Measurements from ENCODE around the gene GLRX5.

The GLRX5 gene

DNA sequence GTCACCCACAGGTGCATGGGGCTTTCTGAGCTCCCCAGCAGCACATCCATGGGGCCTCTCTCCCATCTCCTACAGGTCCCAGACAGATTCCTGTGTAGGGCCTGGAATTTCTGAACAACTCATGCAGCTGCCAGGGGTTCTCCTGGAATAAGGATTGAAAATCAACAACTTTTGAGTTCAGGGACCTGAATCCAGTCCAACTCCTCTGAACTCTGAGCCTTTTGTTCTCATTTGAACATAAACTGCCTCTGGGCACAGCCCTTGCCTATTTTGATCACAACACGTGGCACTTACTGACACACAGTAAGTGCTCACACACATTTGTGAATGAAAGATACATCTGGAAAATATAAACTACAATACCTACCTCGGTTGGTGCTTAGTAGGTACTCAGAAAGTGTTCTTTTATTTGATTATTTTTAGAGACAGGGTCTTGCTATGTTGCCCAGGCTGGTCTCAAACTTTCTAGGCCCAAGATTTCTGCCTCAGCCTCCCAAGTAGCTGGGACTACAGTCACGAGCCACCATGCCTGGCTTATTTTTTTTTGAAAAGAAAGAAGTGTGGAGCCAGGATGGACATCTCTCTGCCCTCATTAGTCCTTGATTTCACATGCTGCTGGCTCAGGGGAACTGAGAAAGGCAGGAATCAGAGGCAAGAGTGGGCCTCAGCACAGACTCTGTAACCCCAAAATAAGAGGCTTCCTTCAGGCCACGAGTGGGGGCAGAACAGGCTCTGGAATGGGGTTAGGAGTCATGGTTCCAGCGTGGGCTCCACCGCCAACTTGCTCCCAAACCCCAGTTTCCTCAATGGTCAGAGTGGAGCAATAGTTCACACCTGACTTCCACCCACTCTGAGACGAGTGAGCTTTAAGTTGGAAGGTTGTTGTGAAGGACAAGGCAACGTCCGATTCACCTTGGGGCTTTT lies 45.4 kb upstream of the GLRX5 start:
- no peak overlapping the region for H3K4me3 ChIP-seq (ENCODE audit: control insufficient read depth, low read depth, low read length)
- no peak for DNase-seq (ENCODE audit: low read depth)
- TF ChIP-seq, protein P1, sequence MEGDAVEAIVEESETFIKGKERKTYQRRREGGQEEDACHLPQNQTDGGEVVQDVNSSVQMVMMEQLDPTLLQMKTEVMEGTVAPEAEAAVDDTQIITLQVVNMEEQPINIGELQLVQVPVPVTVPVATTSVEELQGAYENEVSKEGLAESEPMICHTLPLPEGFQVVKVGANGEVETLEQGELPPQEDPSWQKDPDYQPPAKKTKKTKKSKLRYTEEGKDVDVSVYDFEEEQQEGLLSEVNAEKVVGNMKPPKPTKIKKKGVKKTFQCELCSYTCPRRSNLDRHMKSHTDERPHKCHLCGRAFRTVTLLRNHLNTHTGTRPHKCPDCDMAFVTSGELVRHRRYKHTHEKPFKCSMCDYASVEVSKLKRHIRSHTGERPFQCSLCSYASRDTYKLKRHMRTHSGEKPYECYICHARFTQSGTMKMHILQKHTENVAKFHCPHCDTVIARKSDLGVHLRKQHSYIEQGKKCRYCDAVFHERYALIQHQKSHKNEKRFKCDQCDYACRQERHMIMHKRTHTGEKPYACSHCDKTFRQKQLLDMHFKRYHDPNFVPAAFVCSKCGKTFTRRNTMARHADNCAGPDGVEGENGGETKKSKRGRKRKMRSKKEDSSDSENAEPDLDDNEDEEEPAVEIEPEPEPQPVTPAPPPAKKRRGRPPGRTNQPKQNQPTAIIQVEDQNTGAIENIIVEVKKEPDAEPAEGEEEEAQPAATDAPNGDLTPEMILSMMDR (conservative IDR thresholded peaks at IDR 0.05; ENCODE audit: control insufficient read depth, insufficient read depth, low read depth, low read length) = no peak

GRCh38 chr14:95490138-95490509 lies 44.7 kb upstream of the GLRX5 start:
- TF ChIP-seq, protein P1 (conservative IDR thresholded peaks at IDR 0.05; ENCODE audit: control insufficient read depth, insufficient read depth, low read depth, low read length) = no peak
- no peak overlapping the region for H3K4me3 ChIP-seq (ENCODE audit: control insufficient read depth, low read depth, low read length)
- DNase-seq (ENCODE audit: low read depth) = no peak

DNA sequence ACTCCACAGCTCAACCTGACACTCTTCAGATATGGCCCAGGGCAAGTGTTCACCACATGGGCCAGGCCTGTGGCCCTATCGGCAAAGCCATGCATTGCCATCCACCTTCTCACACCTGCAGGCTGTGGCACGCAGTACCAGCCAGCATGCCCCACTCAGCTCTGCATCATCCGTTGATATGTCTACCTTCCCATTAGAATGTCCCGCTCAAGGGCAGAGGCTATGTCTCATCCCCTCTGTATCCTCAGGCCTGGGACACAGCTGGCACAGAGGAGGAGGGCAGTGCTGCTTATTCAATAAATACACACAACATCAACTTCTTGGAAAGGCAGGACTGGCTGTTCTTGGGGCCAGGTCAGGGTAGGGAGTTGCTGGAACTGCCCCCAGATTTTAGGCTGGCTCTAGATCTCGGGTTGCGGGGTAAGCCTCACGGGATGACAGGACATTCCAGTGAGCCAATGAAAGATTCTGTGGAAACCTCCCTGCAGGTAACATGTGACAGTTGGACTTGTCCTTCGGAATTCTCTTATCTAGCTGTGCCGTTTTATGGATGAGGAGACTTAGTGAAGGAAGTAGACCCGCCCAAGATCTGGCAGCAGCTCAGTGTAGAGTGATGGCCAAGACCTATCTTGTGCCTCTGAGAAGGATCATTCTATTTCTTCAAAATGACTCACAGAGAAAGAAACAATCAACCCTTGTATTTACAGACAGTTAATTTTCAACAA lies 44.0 kb upstream of the GLRX5 start:
- TF ChIP-seq, protein P1 (conservative IDR thresholded peaks at IDR 0.05; ENCODE audit: control insufficient read depth, insufficient read depth, low read depth, low read length) = no peak
- no peak overlapping the region for H3K4me3 ChIP-seq (ENCODE audit: control insufficient read depth, low read depth, low read length)
- peak; percentile 55 for DNase-seq (ENCODE audit: low read depth)

GRCh38 chr14:95491936-95492608 lies 42.8 kb upstream of the GLRX5 start:
- H3K4me3 ChIP-seq (ENCODE audit: control insufficient read depth, low read depth, low read length) = no peak overlapping the region
- no peak for DNase-seq (ENCODE audit: low read depth)
- TF ChIP-seq, protein P1 (conservative IDR thresholded peaks at IDR 0.05; ENCODE audit: control insufficient read depth, insufficient read depth, low read depth, low read length) = no peak

- TF ChIP-seq, protein P1 (conservative IDR thresholded peaks at IDR 0.05; ENCODE audit: control insufficient read depth, insufficient read depth, low read depth, low read length) = no peak
- no peak for DNase-seq (ENCODE audit: low read depth)
- no peak overlapping the region for H3K4me3 ChIP-seq (ENCODE audit: control insufficient read depth, low read depth, low read length)
Measured at GRCh38 chr14:95493503-95493902, 41.3 kb upstream of the GLRX5 start.

DNA sequence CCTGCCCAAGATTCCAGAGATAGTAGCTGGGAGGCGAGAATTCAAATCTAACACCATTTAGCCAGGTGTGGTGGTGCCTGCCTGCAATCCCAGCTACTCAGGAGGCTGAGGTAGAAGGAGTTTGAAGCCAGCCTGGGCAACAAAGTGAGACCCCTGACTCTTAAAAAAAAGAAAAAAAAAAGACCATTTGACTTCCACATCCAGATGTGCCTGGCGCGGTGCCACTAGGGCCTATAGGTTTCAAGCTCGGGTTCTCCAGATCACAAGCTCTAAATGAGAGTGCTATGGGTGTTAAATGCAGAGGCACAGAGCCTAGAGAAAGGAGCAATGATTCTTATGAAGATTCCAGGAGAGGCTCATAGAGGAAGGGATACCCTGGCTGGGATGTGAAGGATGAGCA lies 40.9 kb upstream of the GLRX5 start:
- TF ChIP-seq, protein P1 (conservative IDR thresholded peaks at IDR 0.05; ENCODE audit: control insufficient read depth, insufficient read depth, low read depth, low read length) = no peak
- no peak overlapping the region for H3K4me3 ChIP-seq (ENCODE audit: control insufficient read depth, low read depth, low read length)
- DNase-seq (ENCODE audit: low read depth) = no peak

All from fibroblast of mammary gland (primary cell).